RWPE2 (cell line): ENCODE results near the gene SETBP1.

Experiments
- ATAC-seq: fragments of 200-7000 bp; cut with Tn5 transposase; 3 replicates; pipeline ENCODE4 v1.9.1; 2021; ENCODE audit warnings: low read depth
- DNase-seq: peaks from one replicate; pipeline ENCODE4 v3.0.0-alpha.2; 2020; ENCODE audit warnings: low spot score
- H3K27ac ChIP-seq: fragments of 450-650 bp; 2 replicates; pipeline ENCODE4 v1.5.1; 2017; ENCODE audit warnings: mild to moderate bottlenecking; ENCODE audit not compliant: poor library complexity, severe bottlenecking
- H3K27me3 ChIP-seq: fragments of 250-450 bp; sonication (Bioruptor Pico); 2 replicates; pipeline ENCODE4 v1.5.1; 2021; ENCODE audit warnings: mild to moderate bottlenecking, moderate library complexity; ENCODE audit not compliant: insufficient read depth, poor library complexity, severe bottlenecking
- H3K36me3 ChIP-seq: fragments of 250-450 bp; sonication (Bioruptor Pico); 2 replicates; pipeline ENCODE4 v1.5.1; 2020; ENCODE audit warnings: low read depth, mild to moderate bottlenecking, moderate library complexity
- H3K4me1 ChIP-seq: fragments of 250-450 bp; sonication (Bioruptor Pico); 2 replicates; pipeline ENCODE4 v1.5.1; 2021; ENCODE audit warnings: mild to moderate bottlenecking, moderate library complexity; ENCODE audit not compliant: insufficient read depth, poor library complexity, severe bottlenecking
- H3K4me3 ChIP-seq: fragments of 250-450 bp; sonication (Bioruptor Pico); 2 replicates; pipeline ENCODE4 v1.5.1; 2021; ENCODE audit warnings: mild to moderate bottlenecking, moderate library complexity; ENCODE audit not compliant: severe bottlenecking
- H3K9me3 ChIP-seq: fragments of 250-450 bp; sonication (Bioruptor Pico); 2 replicates; pipeline ENCODE4 v1.5.1; 2021; ENCODE audit warnings: mild to moderate bottlenecking, moderate library complexity; ENCODE audit not compliant: severe bottlenecking
- CTCF ChIP-seq: fragments of 450-650 bp; IDR thresholded peaks from one replicate; pipeline ENCODE4 v1.5.1; 2017; ENCODE audit warnings: mild to moderate bottlenecking, moderate library complexity; ENCODE audit not compliant: poor library complexity, severe bottlenecking

The SETBP1 gene

GRCh38 chr18:44851856-44852621, 171.4 kb downstream of the SETBP1 start:
- no peaks in the 10 kb centered on the region for H3K36me3 ChIP-seq
- H3K9me3 ChIP-seq = no peaks in the 10 kb centered on the region
- ATAC-seq (no peak), DNase-seq (no peak)
- H3K4me3 ChIP-seq = no peak overlapping the region
- no peaks in the 10 kb centered on the region for H3K27me3 ChIP-seq
- TF ChIP-seq CTCF = no peak
- peaks cover 2% of the 10 kb centered on the region for H3K4me1 ChIP-seq
- no peak overlapping the region for H3K27ac ChIP-seq

GRCh38 chr18:44852818-44853217, 172.1 kb downstream of the SETBP1 start:
- no peak for ATAC-seq
- H3K4me3 ChIP-seq = no peak overlapping the region
- H3K4me1 ChIP-seq = peaks cover 2% of the 10 kb centered on the region
- H3K27me3 ChIP-seq = no peaks in the 10 kb centered on the region
- TF ChIP-seq CTCF = no peak
- no peaks in the 10 kb centered on the region for H3K36me3 ChIP-seq
- DNase-seq = no peak
- H3K9me3 ChIP-seq = no peaks in the 10 kb centered on the region
- H3K27ac ChIP-seq = no peak overlapping the region

- H3K4me3 ChIP-seq = no peak overlapping the region
- ATAC-seq (no peak), DNase-seq (no peak)
- no peaks in the 10 kb centered on the region for H3K36me3 ChIP-seq
- H3K9me3 ChIP-seq = no peaks in the 10 kb centered on the region
- H3K4me1 ChIP-seq = peaks cover 2% of the 10 kb centered on the region
- H3K27ac ChIP-seq = no peak overlapping the region
- H3K27me3 ChIP-seq = no peaks in the 10 kb centered on the region
- TF ChIP-seq CTCF = no peak
Measured at GRCh38 chr18:44853430-44853829, 172.7 kb downstream of the SETBP1 start.

GRCh38 chr18:44855681-44856080, 175.0 kb downstream of the SETBP1 start:
- Histone ChIP-seq H3K4me1 (peaks cover 2% of the 10 kb centered on the region), H3K27me3 (no peaks in the 10 kb centered on the region), H3K9me3 (no peaks in the 10 kb centered on the region), H3K4me3 (no peak overlapping the region), H3K36me3 (no peaks in the 10 kb centered on the region), H3K27ac (no peak overlapping the region)
- no peak for DNase-seq
- no peak for ATAC-seq
- TF ChIP-seq CTCF = no peak

- Histone ChIP-seq H3K9me3 (no peaks in the 10 kb centered on the region), H3K36me3 (no peaks in the 10 kb centered on the region), H3K4me3 (no peak overlapping the region), H3K4me1 (peaks cover 2% of the 10 kb centered on the region), H3K27me3 (no peaks in the 10 kb centered on the region), H3K27ac (no peak overlapping the region)
- no peak for TF ChIP-seq CTCF
- ATAC-seq (no peak), DNase-seq (no peak)
Measured at GRCh38 chr18:44856157-44856556, 175.5 kb downstream of the SETBP1 start.
